Mesothelial cell of epicardium (in vitro differentiated cells): ENCODE data around the gene NUP58. TPM values are rescaled to one million over a fixed set of nuclear protein-coding genes. Genes with fewer than 3 reads are reported as not detected.

Experiments
- DNase-seq, 2 experiments: peaks; one replicate each; pipeline ENCODE4 v3.0.0; 2021; ENCODE audit warnings: low spot score in 2 of 2; ENCODE audit not compliant: unreplicated experiment in 2 of 2
- H3K27ac Mint-ChIP-seq: 2 replicates; pipeline ENCODE4 v1.8.0; 2021; ENCODE audit warnings: mixed read lengths
- H3K27me3 Mint-ChIP-seq: 2 replicates; pipeline ENCODE4 v1.8.0; 2021; ENCODE audit warnings: low read depth, mixed read lengths
- H3K36me3 Mint-ChIP-seq: 2 replicates; pipeline ENCODE4 v1.8.0; 2021; ENCODE audit warnings: mixed read lengths
- H3K4me1 Mint-ChIP-seq: 2 replicates; pipeline ENCODE4 v1.8.0; 2021; ENCODE audit warnings: mixed read lengths
- H3K4me3 Mint-ChIP-seq: 2 replicates; pipeline ENCODE4 v1.8.0; 2021; ENCODE audit warnings: mild to moderate bottlenecking, moderate library complexity, mixed read lengths
- H3K9me3 Mint-ChIP-seq: 2 replicates; pipeline ENCODE4 v1.8.0; 2021; ENCODE audit warnings: mixed read lengths
- total RNA-seq: library from RNA; stranded (reverse); gene quantifications from 3 replicates; pipeline ENCODE4 v1.2.1, GENCODE V29; 2021
- TF ChIP-seq, protein P1 (sequence below): fragments of 200-600 bp; sonication (generic); IDR thresholded peaks from one replicate; pipeline ENCODE4 v1.5.0; 2021; ENCODE audit warnings: antibody characterized with exemption; ENCODE audit not compliant: unreplicated experiment

NUP58 gene, protein sequence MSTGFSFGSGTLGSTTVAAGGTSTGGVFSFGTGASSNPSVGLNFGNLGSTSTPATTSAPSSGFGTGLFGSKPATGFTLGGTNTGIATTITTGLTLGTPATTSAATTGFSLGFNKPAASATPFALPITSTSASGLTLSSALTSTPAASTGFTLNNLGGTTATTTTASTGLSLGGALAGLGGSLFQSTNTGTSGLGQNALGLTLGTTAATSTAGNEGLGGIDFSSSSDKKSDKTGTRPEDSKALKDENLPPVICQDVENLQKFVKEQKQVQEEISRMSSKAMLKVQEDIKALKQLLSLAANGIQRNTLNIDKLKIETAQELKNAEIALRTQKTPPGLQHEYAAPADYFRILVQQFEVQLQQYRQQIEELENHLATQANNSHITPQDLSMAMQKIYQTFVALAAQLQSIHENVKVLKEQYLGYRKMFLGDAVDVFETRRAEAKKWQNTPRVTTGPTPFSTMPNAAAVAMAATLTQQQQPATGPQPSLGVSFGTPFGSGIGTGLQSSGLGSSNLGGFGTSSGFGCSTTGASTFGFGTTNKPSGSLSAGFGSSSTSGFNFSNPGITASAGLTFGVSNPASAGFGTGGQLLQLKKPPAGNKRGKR
- total RNA-seq, result 59.0 to 63.7 TPM (median 60.3 TPM) in 3 replicates

DNA sequence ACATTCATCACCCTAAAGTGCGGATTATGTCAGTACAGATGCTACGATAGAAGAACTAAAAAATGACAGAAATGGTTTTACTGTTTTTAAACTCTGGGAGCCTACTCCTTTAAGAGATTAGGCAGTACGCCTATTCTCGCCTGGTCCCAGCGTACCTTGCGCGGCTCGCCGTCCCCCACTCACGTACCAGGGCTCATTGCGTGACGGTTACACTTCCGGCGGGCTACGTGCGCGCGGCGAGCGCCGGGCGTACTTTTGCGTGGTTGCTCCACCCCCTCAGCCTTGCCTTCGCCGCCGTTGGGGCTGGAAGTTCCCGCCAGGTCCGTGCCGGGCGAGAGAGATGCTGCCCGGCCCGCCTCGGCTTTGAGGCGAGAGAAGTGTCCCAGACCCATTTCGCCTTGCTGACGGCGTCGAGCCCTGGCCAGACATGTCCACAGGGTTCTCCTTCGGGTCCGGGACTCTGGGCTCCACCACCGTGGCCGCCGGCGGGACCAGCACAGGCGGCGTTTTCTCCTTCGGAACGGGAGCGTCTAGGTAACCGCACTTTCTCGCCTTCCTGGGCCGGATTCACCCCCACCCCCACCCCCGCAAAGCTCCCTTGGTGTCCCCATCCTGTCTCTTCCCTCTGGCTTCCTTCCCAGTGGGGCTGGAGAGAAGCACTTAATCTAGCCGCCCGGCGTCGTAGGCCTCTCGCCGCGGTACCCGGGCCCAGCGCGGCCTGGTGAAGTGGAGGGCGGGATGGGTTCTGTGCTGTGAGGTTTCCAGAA lies at the start of gene NUP58:
TSS of gene NUP58 (plus strand) at position 279 of the 767 bp plus-strand sequence. CDS start at position 428, 149 bp downstream.
- peak; percentile 73 to 86 for DNase-seq
- H3K4me3 Mint-ChIP-seq, result peak within 1 kb of the TSS; percentile 91
- peaks cover 4% of the 10 kb centered on the region for H3K9me3 Mint-ChIP-seq
- H3K27me3 Mint-ChIP-seq, result peaks cover 24% of the 10 kb centered on the region
- TF ChIP-seq, protein P1, sequence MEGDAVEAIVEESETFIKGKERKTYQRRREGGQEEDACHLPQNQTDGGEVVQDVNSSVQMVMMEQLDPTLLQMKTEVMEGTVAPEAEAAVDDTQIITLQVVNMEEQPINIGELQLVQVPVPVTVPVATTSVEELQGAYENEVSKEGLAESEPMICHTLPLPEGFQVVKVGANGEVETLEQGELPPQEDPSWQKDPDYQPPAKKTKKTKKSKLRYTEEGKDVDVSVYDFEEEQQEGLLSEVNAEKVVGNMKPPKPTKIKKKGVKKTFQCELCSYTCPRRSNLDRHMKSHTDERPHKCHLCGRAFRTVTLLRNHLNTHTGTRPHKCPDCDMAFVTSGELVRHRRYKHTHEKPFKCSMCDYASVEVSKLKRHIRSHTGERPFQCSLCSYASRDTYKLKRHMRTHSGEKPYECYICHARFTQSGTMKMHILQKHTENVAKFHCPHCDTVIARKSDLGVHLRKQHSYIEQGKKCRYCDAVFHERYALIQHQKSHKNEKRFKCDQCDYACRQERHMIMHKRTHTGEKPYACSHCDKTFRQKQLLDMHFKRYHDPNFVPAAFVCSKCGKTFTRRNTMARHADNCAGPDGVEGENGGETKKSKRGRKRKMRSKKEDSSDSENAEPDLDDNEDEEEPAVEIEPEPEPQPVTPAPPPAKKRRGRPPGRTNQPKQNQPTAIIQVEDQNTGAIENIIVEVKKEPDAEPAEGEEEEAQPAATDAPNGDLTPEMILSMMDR, result no peak
- peaks cover 24% of the 10 kb centered on the region for H3K4me1 Mint-ChIP-seq
- H3K27ac Mint-ChIP-seq, result peak within 1 kb of the TSS; percentile 94
- H3K36me3 Mint-ChIP-seq, result peaks cover 9% of the 10 kb centered on the region

DNA sequence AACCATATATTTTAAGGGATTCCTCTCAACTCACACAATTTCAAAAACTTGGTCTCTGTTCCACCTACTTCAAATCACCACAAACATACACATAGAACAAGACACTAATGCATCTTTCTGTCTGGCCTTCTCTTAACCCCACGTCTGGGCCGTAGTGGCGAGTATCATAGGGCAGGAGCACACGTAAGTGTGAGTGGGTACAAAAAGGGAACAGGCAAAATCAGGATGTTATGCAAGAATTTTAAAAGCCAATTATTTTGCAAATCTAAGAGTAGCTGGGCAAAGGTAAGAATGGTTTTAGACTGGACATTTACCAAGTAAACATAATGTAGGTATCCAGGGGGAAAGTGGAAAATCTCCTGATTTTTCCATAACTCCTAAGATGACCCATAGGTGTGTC lies 49.2 kb upstream of the NUP58 start:
- Mint-ChIP-seq H3K36me3 (peaks cover 24% of the 10 kb centered on the region), H3K4me3 (no peak overlapping the region), H3K4me1 (peaks cover 2% of the 10 kb centered on the region), H3K9me3 (no peaks in the 10 kb centered on the region), H3K27ac (no peak overlapping the region), H3K27me3 (no peaks in the 10 kb centered on the region)
- DNase-seq, result no peak
- TF ChIP-seq, protein P1, result no peak

DNA sequence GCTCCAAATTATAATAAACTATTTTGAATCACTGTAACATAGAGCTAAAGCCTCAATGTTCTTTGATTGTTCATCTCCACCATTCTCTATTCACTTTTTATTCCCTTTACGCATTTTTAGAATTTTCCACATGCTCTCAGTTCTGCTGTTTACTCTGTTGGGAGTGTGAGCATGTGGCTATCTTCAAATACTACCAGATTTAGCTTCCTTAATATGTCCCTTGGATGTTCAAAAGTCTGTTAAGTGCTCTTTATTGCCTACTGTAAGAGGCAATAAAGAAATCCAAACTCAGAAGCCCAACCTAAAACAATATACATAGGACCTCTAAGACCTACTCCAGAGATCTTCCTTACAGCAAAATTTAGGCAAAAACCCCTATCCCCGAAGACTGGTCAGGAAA lies 48.7 kb upstream of the NUP58 start:
- TF ChIP-seq, protein P1, result no peak

DNA sequence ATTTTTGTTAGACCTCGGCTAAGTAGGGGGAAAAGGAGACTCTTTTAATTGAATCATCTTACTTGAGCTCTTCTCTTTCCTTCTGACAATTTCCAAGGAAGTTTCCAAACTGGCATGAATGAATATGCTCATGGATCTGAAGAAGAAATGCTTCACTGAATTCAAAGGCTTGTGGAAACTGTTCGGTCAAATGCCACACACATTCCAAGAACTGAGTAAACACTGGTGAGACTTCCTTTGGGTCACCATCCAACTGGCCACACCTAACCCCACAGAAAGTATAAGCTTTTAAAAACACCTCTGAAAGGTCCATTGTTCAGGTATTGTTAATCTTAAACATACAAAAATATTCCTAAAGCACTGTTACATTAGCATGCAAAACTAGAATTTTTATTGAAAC lies 47.7 kb upstream of the NUP58 start:
- TF ChIP-seq, protein P1, result no peak
- H3K9me3 Mint-ChIP-seq, result no peaks in the 10 kb centered on the region

More for the DNA sequence above, 48.7 kb upstream of the NUP58 start:
- Mint-ChIP-seq H3K4me1 (peaks cover 2% of the 10 kb centered on the region), H3K27me3 (no peaks in the 10 kb centered on the region), H3K9me3 (no peaks in the 10 kb centered on the region), H3K36me3 (peaks cover 30% of the 10 kb centered on the region), H3K27ac (no peak overlapping the region), H3K4me3 (no peak overlapping the region)
- no peak for DNase-seq

DNA sequence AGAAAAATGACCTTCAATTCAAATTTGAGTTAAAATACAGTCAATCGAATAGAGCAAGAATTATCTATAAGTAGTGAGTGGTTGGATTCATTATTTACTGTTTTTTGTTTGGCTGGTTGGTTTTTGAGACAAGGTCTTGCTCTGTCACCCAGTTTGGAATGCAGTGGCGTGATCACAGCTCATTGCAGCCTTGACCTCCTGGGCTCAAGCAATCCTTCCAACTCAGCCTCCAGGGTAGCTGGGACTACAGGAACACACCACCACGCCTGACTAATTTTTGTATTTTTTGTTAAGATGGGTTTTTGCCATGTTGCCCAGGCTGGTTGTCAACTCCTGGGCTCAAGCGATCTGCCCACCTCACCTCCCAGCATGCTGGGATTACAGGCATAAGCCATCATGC lies 39.2 kb upstream of the NUP58 start:
- Mint-ChIP-seq H3K27ac (no peak overlapping the region), H3K4me3 (no peak overlapping the region), H3K4me1 (no peaks in the 10 kb centered on the region), H3K36me3 (peaks cover 29% of the 10 kb centered on the region), H3K27me3 (no peaks in the 10 kb centered on the region), H3K9me3 (no peaks in the 10 kb centered on the region)
- TF ChIP-seq, protein P1, result no peak
- no peak for DNase-seq

More for the DNA sequence above, 47.7 kb upstream of the NUP58 start:
- DNase-seq, result no peak
- Mint-ChIP-seq H3K4me3 (no peak overlapping the region), H3K36me3 (peaks cover 30% of the 10 kb centered on the region), H3K4me1 (peaks cover 2% of the 10 kb centered on the region), H3K27ac (no peak overlapping the region), H3K27me3 (no peaks in the 10 kb centered on the region)
